Measurements from ENCODE around the gene GRAMD4.

Gene GRAMD4

GRCh38 chr22:46719921-46720320 lies 99.7 kb downstream of the GRAMD4 start:
- DNase-seq (ENCODE audit: low read depth in 2 of 2) = no peak

DNA sequence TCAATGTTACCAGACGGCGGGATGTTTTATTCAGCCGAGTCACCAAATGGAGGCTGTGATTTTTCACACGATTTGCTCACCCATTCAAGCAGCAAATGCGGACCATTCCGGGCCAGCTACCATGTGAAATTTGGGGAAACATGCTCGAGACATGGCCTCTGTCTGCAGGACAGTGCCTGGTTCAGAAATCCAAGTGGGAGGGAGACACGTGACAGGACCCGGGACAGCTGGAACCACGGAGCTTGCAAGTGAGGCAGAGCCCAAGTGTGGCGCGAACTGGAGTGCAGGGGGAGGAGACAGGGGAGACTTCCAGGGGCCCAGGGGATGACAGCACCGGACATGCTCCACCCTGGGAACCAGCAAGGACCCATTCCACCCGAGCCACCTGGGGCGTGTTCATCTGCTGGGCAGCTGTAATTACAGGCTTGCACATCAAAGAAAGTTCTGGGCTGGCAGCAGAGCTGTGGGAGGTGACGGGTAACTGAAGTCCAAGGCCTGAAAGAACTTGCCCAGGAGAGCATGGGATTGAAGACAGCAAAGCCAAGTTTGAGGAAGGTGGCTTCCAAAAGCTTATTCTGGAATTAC lies 101.4 kb downstream of the GRAMD4 start:
- DNase-seq (ENCODE audit: low read depth in 2 of 2) = no peak

- no peak for DNase-seq (ENCODE audit: low read depth in 2 of 2)
Measured at GRCh38 chr22:46723882-46724281, 103.7 kb downstream of the GRAMD4 start.

GRCh38 chr22:46725096-46725495 lies 104.9 kb downstream of the GRAMD4 start:
- DNase-seq (ENCODE audit: low read depth in 2 of 2) = no peak

DNA sequence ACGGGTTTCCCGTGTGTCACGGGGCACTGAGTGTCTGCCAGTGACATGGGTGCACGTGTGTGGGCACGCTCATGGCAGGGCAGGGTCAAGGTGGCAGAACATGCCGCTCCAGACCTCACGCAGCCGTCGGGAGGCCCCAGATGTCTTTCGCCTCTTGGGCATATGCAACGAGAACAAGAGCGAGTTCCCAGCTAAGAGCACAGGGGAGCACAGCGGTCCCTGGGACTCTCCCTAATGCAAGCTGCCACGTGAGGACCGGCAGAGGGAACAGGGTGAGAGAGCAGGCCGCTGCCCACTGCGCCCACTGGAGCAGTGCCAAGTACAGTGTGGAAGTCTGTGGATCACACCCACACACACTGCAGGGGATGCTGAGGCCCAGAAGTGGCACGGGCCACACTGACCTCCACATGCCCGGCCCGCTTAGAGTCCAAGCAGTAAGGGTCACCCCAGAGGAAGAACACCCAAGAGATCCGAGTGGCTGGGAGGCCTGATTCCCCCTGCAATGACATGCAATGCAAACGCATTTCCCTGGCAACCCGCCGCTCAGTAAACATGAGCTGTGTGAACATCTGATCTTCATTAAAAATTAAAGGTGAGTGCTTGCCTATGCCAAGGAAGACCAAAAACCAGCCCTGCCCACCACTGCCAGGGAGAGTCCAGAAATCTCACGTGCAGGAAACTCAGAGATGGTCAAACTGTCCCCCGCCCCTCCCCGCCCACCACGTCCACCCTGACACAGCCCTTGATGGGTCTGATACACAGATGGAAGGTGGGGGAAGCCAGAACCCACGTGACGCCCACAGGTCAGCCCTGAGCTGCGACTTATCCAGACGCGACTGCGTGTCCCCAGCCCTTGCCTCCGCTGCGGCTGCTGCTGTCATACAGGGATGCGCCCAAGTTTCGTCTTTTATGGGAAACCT lies 106.1 kb downstream of the GRAMD4 start:
- DNase-seq (ENCODE audit: low read depth in 2 of 2) = no peak

- no peak for DNase-seq (ENCODE audit: low read depth in 2 of 2)
Measured at GRCh38 chr22:46726986-46727317, 106.8 kb downstream of the GRAMD4 start.

- DNase-seq (ENCODE audit: low read depth in 2 of 2) = no peak
Measured at GRCh38 chr22:46727813-46728364, 107.7 kb downstream of the GRAMD4 start.

DNA sequence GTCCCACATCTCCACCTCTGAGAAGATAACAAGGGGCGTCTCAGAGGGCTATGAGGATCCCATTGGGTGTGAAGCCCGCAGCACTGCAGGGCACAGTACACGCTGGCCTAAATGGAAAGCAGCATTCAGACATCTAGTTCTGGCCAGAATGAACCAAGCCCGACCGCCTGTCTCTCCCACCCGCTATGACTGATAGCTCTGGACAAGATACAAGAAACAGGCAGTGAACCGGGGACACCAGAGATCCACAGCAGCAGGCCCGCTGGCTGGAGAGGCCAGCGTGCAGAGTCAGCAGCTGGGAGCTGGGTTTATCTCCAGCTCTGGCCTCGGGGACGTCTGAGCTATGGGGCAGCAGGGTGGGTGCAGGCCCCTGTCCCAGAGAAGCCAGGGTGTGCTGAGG lies 108.3 kb downstream of the GRAMD4 start:
- no peak for DNase-seq (ENCODE audit: low read depth in 2 of 2)

All from stimulated activated CD8-positive, alpha-beta memory T cell treated with anti-CD3 and anti-CD28 coated beads, Interleukin-7, amount 100 ng/mL, for 1 hour (primary cell).